Fibroblast of lung (primary cell): ENCODE results near the gene NUAK2. TPM values are rescaled to one million over a fixed set of nuclear protein-coding genes. Genes with fewer than 3 reads are reported as not detected.

Source experiments
- DNase-seq, 2 donors: peaks; one replicate each; pipeline versions ENCODE4 v3.0.0 to v3.0.0-alpha.2; 2010; ENCODE audit warnings: low read depth in 2 of 2
- H2AFZ ChIP-seq: 2 replicates; pipeline ENCODE4 v1.5.1; 2012; ENCODE audit warnings: low read length, control low read depth, inconsistent platforms
- H3K27ac ChIP-seq: 2 replicates; pipeline ENCODE4 v1.5.1; 2011; ENCODE audit warnings: low read length, control low read depth; ENCODE audit not compliant: insufficient read depth
- H3K27me3 ChIP-seq: 2 replicates; pipeline ENCODE4 v1.5.1; 2011; ENCODE audit warnings: mild to moderate bottlenecking, low read length; ENCODE audit not compliant: control insufficient read depth, insufficient read depth
- H3K36me3 ChIP-seq: 2 replicates; pipeline ENCODE4 v1.5.1; 2011; ENCODE audit warnings: low read length; ENCODE audit not compliant: control insufficient read depth, insufficient read depth
- H3K4me1 ChIP-seq: 2 replicates; pipeline ENCODE4 v1.5.1; 2011; ENCODE audit warnings: low read length; ENCODE audit not compliant: control insufficient read depth, insufficient read depth; ENCODE audit errors: extremely low read depth
- H3K4me2 ChIP-seq: 2 replicates; pipeline ENCODE4 v1.5.1; 2011; ENCODE audit warnings: low read length, control low read depth; ENCODE audit not compliant: insufficient read depth; ENCODE audit errors: extremely low read depth
- H3K4me3 ChIP-seq, 4 experiments: fragments of 200-600 bp in 1 of 4; sonication (generic) in 1 of 4; replicated peaks in 1 of 4; 2 replicates each; pipeline ENCODE4 v1.5.1; 2011 to 2016; ENCODE audit warnings: low read length in 4 of 4, low read depth in 3 of 4, mild to moderate bottlenecking in 3 of 4, control low read depth in 2 of 4, inconsistent platforms in 1 of 4, mixed read lengths in 1 of 4; ENCODE audit not compliant: insufficient read depth in 1 of 4; ENCODE audit errors: control extremely low read depth in 1 of 4
- H3K79me2 ChIP-seq: 2 replicates; pipeline ENCODE4 v1.5.1; 2012; ENCODE audit warnings: mild to moderate bottlenecking, low read length, inconsistent platforms; ENCODE audit not compliant: control insufficient read depth, insufficient read depth
- H3K9ac ChIP-seq: 2 replicates; pipeline ENCODE4 v1.5.1; 2011; ENCODE audit warnings: mild to moderate bottlenecking, low read length, control low read depth; ENCODE audit not compliant: insufficient read depth
- H3K9me3 ChIP-seq: 2 replicates; pipeline ENCODE4 v1.5.1; 2012; ENCODE audit warnings: low read depth, low read length; ENCODE audit not compliant: control insufficient read depth, insufficient read depth
- H4K20me1 ChIP-seq: 2 replicates; pipeline ENCODE4 v1.5.1; 2011; ENCODE audit warnings: low read length; ENCODE audit not compliant: control insufficient read depth, insufficient read depth; ENCODE audit errors: extremely low read depth
- EZH2 ChIP-seq: IDR thresholded peaks from 2 replicates; pipeline ENCODE4 v1.5.1; 2012; ENCODE audit warnings: low read length, control low read depth, mild to moderate bottlenecking; ENCODE audit errors: missing control alignments
- polyA plus RNA-seq, 2 donors: library from polyadenylated mRNA; depleted of rRNA in 1 of 2; stranded (reverse) in 1 of 2; unstranded in 1 of 2; fragments of >200 nt; gene quantifications; 2 replicates each; pipeline ENCODE4 v1.2.1, GENCODE V29; 2011 to 2012; ENCODE audit warnings: missing spikeins in 1 of 2
- total RNA-seq: library from RNA; depleted of rRNA; stranded (reverse); fragments of >200 nt; gene quantifications from 2 replicates; pipeline ENCODE4 v1.2.1, GENCODE V29; 2014
- TF ChIP-seq, protein P1 (sequence below), 2 donors: IDR thresholded peaks in 1 of 2; conservative IDR thresholded peaks in 1 of 2; 1 replicate in 1 of 2; 2 replicates in 1 of 2; pipeline ENCODE4 v1.5.1; 2011 to 2012; ENCODE audit warnings: low read length in 2 of 2, control low read depth in 1 of 2, inconsistent platforms in 1 of 2, low read depth in 1 of 2, mild to moderate bottlenecking in 1 of 2

NUAK2 gene
- total and polyA plus RNA-seq, 2 donors (not counting 1 experiment from before 2014, with no cell fraction given) = 1.7 to 4.9 TPM

DNA sequence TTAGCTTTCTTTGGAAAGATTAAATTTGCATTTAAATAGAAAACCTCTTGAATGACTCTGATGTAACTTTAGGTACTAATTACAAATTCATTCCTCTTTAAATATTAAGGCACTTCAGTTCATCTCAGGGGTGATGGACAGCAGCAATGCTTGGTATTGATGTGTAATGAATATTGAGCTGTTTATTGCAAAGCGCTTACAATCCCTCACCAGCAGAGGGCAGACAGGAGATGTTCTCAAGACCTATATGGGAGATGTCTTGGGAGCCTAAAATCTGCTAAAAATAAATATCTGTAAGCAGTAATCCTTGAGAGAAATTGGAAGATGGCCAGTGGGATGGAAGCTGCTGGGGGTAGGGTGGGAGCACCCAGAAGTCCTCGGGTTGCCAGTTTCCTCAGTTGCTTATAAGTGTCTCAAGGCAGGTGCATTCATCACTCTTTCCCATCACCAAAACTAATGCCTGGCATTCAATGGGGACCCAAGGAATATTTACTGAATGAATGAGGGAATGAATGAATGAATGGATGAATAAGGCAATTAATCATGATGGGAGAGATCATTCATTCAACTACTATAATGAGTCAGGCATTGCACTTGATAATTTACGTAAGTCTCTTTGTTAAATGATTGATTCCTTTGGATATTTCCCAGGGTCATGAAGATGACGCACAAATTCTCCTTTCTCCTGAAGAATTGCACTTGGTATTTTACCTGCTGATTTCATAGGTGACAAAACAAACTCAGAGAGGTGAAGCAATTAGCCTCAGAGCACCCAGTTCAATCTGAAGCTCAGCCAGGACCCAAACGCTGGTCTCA lies 32.9 kb upstream of the NUAK2 start:
- Histone ChIP-seq H3K27me3 (peaks cover 11% of the 10 kb centered on the region), H3K4me3 (no peak overlapping the region), H3K9ac (no peak overlapping the region), H3K9me3 (no peaks in the 10 kb centered on the region), H3K79me2 (no peaks in the 10 kb centered on the region), H2AFZ (no peak overlapping the region), H4K20me1 (no peaks in the 10 kb centered on the region), H3K36me3 (no peaks in the 10 kb centered on the region), H3K27ac (no peak overlapping the region), H3K4me1 (no peaks in the 10 kb centered on the region), H3K4me2 (no peak overlapping the region)
- DNase-seq = peak; percentile 64 to 80
- no peak for TF ChIP-seq EZH2
- TF ChIP-seq, protein P1, sequence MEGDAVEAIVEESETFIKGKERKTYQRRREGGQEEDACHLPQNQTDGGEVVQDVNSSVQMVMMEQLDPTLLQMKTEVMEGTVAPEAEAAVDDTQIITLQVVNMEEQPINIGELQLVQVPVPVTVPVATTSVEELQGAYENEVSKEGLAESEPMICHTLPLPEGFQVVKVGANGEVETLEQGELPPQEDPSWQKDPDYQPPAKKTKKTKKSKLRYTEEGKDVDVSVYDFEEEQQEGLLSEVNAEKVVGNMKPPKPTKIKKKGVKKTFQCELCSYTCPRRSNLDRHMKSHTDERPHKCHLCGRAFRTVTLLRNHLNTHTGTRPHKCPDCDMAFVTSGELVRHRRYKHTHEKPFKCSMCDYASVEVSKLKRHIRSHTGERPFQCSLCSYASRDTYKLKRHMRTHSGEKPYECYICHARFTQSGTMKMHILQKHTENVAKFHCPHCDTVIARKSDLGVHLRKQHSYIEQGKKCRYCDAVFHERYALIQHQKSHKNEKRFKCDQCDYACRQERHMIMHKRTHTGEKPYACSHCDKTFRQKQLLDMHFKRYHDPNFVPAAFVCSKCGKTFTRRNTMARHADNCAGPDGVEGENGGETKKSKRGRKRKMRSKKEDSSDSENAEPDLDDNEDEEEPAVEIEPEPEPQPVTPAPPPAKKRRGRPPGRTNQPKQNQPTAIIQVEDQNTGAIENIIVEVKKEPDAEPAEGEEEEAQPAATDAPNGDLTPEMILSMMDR (conservative IDR thresholded peaks at IDR 0.05 in 1 of 2, IDR thresholded peaks at IDR 0.05 in 1 of 2; ENCODE audit: low read depth in 1 of 2, low read length in 2 of 2) = peak; percentile 86 to 94

DNA sequence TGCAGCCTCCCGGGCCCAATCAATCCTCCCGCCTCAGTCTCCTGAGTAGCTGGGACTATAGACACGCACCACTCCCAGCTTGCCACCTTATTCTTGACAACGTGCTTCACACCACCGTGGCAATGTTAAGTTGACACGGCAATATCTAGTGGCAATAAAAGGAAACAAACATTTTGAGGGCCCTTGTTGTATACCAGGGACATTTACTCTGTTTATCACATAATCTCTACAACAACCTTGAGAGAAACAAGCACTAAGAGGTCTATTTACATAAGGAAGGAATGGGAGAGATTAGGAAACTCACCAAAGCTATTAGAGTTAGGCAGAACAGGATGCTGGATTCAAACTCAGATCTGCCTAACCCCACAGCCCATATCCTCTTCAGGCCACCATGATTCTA lies 32.1 kb upstream of the NUAK2 start:
- H3K9me3 ChIP-seq = no peaks in the 10 kb centered on the region
- no peak overlapping the region for H2AFZ ChIP-seq
- H3K36me3 ChIP-seq = no peaks in the 10 kb centered on the region
- H3K4me1 ChIP-seq = no peaks in the 10 kb centered on the region
- H4K20me1 ChIP-seq = no peaks in the 10 kb centered on the region
- H3K27me3 ChIP-seq = peaks cover 11% of the 10 kb centered on the region
- H3K27ac ChIP-seq = no peak overlapping the region
- H3K9ac ChIP-seq = no peak overlapping the region
- DNase-seq = no peak
- no peaks in the 10 kb centered on the region for H3K79me2 ChIP-seq
- TF ChIP-seq, protein P1 (conservative IDR thresholded peaks at IDR 0.05 in 1 of 2, IDR thresholded peaks at IDR 0.05 in 1 of 2; ENCODE audit: low read depth in 1 of 2, low read length in 2 of 2) = no peak
- TF ChIP-seq EZH2 = no peak
- H3K4me2 ChIP-seq = no peak overlapping the region
- H3K4me3 ChIP-seq = no peak overlapping the region

DNA sequence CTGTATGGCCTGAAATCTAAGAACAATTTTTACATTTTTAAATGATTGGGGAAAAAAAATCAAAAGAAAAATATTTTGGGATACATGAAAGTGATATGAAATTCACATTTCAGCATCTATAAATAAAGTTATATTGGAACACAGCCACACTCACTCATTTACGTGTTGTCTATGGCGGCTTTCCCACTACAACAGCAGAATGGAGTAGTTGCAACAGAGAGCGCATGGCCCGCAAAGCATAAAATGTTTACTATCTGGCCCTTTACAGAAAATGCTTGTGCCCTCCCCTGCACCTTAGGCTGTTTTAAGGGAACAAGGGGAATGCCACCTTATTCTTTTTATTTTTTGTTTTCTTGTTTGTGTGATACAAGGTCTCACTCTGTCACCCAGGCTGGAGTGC lies 31.6 kb upstream of the NUAK2 start:
- Histone ChIP-seq H3K4me3 (no peak overlapping the region), H3K4me1 (no peaks in the 10 kb centered on the region), H2AFZ (no peak overlapping the region), H3K36me3 (no peaks in the 10 kb centered on the region), H3K27me3 (peaks cover 11% of the 10 kb centered on the region), H3K9me3 (no peaks in the 10 kb centered on the region), H3K79me2 (no peaks in the 10 kb centered on the region), H4K20me1 (no peaks in the 10 kb centered on the region), H3K9ac (no peak overlapping the region), H3K4me2 (no peak overlapping the region), H3K27ac (no peak overlapping the region)
- DNase-seq = no peak
- no peak for TF ChIP-seq EZH2
- TF ChIP-seq, protein P1 (conservative IDR thresholded peaks at IDR 0.05 in 1 of 2, IDR thresholded peaks at IDR 0.05 in 1 of 2; ENCODE audit: low read depth in 1 of 2, low read length in 2 of 2) = no peak
